H1 (cell line): ENCODE data around the gene ACTR5. TPM values are rescaled to one million over a fixed set of nuclear protein-coding genes. Genes with fewer than 3 reads are reported as not detected.

Source experiments
- CTCF ChIA-PET: fragments of 300-600 bp; sonication (Branson Sonifier 250); formaldehyde crosslinking; loops from one replicate; lab custom pipeline; 2021; ENCODE audit not compliant: partially characterized antibody; lab: Charles Lee
- POLR2A ChIA-PET: fragments of 300-600 bp; sonication (Branson Sonifier 250); formaldehyde crosslinking; loops from one replicate; lab custom pipeline; 2021; ENCODE audit warnings: inconsistent platforms; ENCODE audit not compliant: partially characterized antibody; lab: Charles Lee
- DNase-seq, 2 experiments: peaks; one replicate each; pipeline versions ENCODE4 v3.0.0 to v3.0.0-alpha.2; 2010 to 2022; ENCODE audit warnings: low spot score in 2 of 2, low read depth in 1 of 2, mixed read lengths in 1 of 2
- FAIRE-seq: peaks from 2 replicates; lab custom pipeline; 2011; peaks lifted over from hg19 to GRCh38; lab: Jason Lieb, UNC
- H2AFZ ChIP-seq: 2 replicates; pipeline ENCODE4 v1.8.1; 2012; ENCODE audit warnings: low read length, inconsistent platforms
- H2AK5ac ChIP-seq: 2 replicates; pipeline ENCODE4 v1.6.1; 2013; ENCODE audit warnings: low read depth, low read length
- H2BK120ac ChIP-seq: replicated peaks from 2 replicates; pipeline ENCODE3; 2013; ENCODE audit warnings: low read depth, low read length, inconsistent platforms
- H2BK12ac ChIP-seq: 2 replicates; pipeline ENCODE4 v1.6.1; 2013; ENCODE audit warnings: low read depth, low read length
- H2BK15ac ChIP-seq: 2 replicates; pipeline ENCODE4 v1.6.1; 2013; ENCODE audit warnings: low read length
- H2BK20ac ChIP-seq: 2 replicates; pipeline ENCODE4 v1.6.1; 2013; ENCODE audit warnings: low read length
- H2BK5ac ChIP-seq: 2 replicates; pipeline ENCODE4 v1.6.1; 2013; ENCODE audit warnings: low read depth, low read length
- H3K14ac ChIP-seq: 2 replicates; pipeline ENCODE4 v1.6.1; 2013; ENCODE audit warnings: inconsistent platforms; ENCODE audit not compliant: insufficient read length
- H3K18ac ChIP-seq: 2 replicates; pipeline ENCODE4 v1.6.1; 2013; ENCODE audit warnings: low read length; ENCODE audit errors: extremely low read depth
- H3K23ac ChIP-seq: 2 replicates; pipeline ENCODE4 v1.6.1; 2013; ENCODE audit warnings: inconsistent platforms; ENCODE audit not compliant: insufficient read length
- H3K23me2 ChIP-seq: 2 replicates; pipeline ENCODE4 v1.6.1; 2013; ENCODE audit warnings: low read depth, low read length
- H3K27ac ChIP-seq: 2 replicates; pipeline ENCODE4 v1.6.1; 2011; ENCODE audit warnings: low read depth, low read length, inconsistent platforms
- H3K27me3 ChIP-seq, 4 experiments: replicated peaks in 1 of 4; 1 replicate in 1 of 4; 2 replicates in 3 of 4; pipeline versions ENCODE4 v1.6.1 to v1.8.1; 2011 to 2013; ENCODE audit warnings: low read length in 3 of 4, mild to moderate bottlenecking in 3 of 4, inconsistent platforms in 2 of 4, mixed read lengths in 2 of 4, moderate library complexity in 1 of 4; ENCODE audit not compliant: control insufficient read depth in 3 of 4, insufficient read depth in 3 of 4; ENCODE audit errors: extremely low read depth in 1 of 4
- H3K36me3 ChIP-seq, 4 experiments: 2 replicates each; pipeline versions ENCODE4 v1.6.1 to v1.8.1; 2011 to 2013; ENCODE audit warnings: mild to moderate bottlenecking in 4 of 4, low read length in 3 of 4, moderate library complexity in 2 of 4, control low read depth in 1 of 4, inconsistent platforms in 1 of 4; ENCODE audit not compliant: insufficient read depth in 4 of 4, control insufficient read depth in 2 of 4
- H3K4ac ChIP-seq: replicated peaks from 2 replicates; pipeline ENCODE3; 2013; ENCODE audit warnings: low read length, low read depth, mixed read lengths, inconsistent platforms; ENCODE audit not compliant: insufficient read length
- H3K4me1 ChIP-seq, 4 experiments: replicated peaks in 1 of 4; 1 replicate in 1 of 4; 2 replicates in 3 of 4; pipeline versions ENCODE4 v1.6.1 to v1.8.1; 2011 to 2013; ENCODE audit warnings: low read length in 3 of 4, inconsistent platforms in 2 of 4, mixed read lengths in 1 of 4; ENCODE audit not compliant: insufficient read depth in 4 of 4, control insufficient read depth in 3 of 4
- H3K4me2 ChIP-seq, 2 experiments: 2 replicates each; pipeline versions ENCODE4 v1.6.1 to v1.8.1; 2011 to 2013; ENCODE audit warnings: low read depth in 2 of 2, low read length in 2 of 2, control low read depth in 1 of 2, inconsistent platforms in 1 of 2, mild to moderate bottlenecking in 1 of 2; ENCODE audit not compliant: insufficient read depth in 1 of 2
- H3K4me3 ChIP-seq, 4 experiments: fragments of 200-600, 300-600 bp in 1 of 4; sonication (generic), shearing (Covaris generic), sonication (Bioruptor Twin) in 1 of 4; 2 replicates each; pipeline versions ENCODE4 v1.5.1 to v1.8.1; 2011 to 2016; ENCODE audit warnings: low read length in 4 of 4, low read depth in 3 of 4, control low read depth in 2 of 4, inconsistent platforms in 2 of 4, mild to moderate bottlenecking in 2 of 4, mixed read lengths in 1 of 4, moderate library complexity in 1 of 4; ENCODE audit not compliant: insufficient read depth in 2 of 4; ENCODE audit errors: extremely low read depth in 1 of 4
- H3K56ac ChIP-seq: replicated peaks from 2 replicates; pipeline ENCODE3; 2013; ENCODE audit warnings: low read depth, mild to moderate bottlenecking, mixed read lengths, low read length, inconsistent platforms; ENCODE audit not compliant: insufficient read length
- H3K79me1 ChIP-seq: 2 replicates; pipeline ENCODE4 v1.6.1; 2013; ENCODE audit warnings: low read depth, low read length, control low read depth
- H3K79me2 ChIP-seq, 2 experiments: 2 replicates each; pipeline versions ENCODE4 v1.6.1 to v1.8.1; 2012 to 2013; ENCODE audit warnings: low read length in 2 of 2, mild to moderate bottlenecking in 2 of 2, inconsistent platforms in 1 of 2; ENCODE audit not compliant: insufficient read depth in 2 of 2, control insufficient read depth in 1 of 2
- H3K9ac ChIP-seq, 4 experiments: replicated peaks in 1 of 4; 1 replicate in 1 of 4; 2 replicates in 3 of 4; pipeline versions ENCODE4 v1.6.1 to v1.8.1; 2011 to 2013; ENCODE audit warnings: low read depth in 3 of 4, low read length in 3 of 4, control low read depth in 2 of 4, mild to moderate bottlenecking in 2 of 4, moderate library complexity in 2 of 4, inconsistent platforms in 1 of 4; ENCODE audit errors: extremely low read depth in 1 of 4
- H3K9me3 ChIP-seq, 2 experiments: 2 replicates each; pipeline versions ENCODE4 v1.6.1 to v1.8.1; 2012 to 2013; ENCODE audit warnings: mild to moderate bottlenecking in 2 of 2, moderate library complexity in 2 of 2, control low read depth in 1 of 2, inconsistent platforms in 1 of 2, low read depth in 1 of 2, low read length in 1 of 2, mixed read lengths in 1 of 2; ENCODE audit not compliant: insufficient read depth in 2 of 2
- H4K20me1 ChIP-seq, 2 experiments: replicated peaks in 1 of 2; 2 replicates each; pipeline versions ENCODE3 to v1.8.1; 2011 to 2013; ENCODE audit warnings: inconsistent platforms in 2 of 2, low read length in 2 of 2, mild to moderate bottlenecking in 1 of 2; ENCODE audit not compliant: insufficient read depth in 2 of 2, control insufficient read depth in 1 of 2
- H4K5ac ChIP-seq: 2 replicates; pipeline ENCODE4 v1.6.1; 2013; ENCODE audit warnings: low read length, low read depth, mixed read lengths, inconsistent platforms; ENCODE audit not compliant: insufficient read length
- H4K8ac ChIP-seq: 2 replicates; pipeline ENCODE4 v1.8.0; 2013; ENCODE audit warnings: mild to moderate bottlenecking, moderate library complexity, low read length, inconsistent platforms; ENCODE audit not compliant: insufficient read depth; ENCODE audit errors: extremely low read depth
- H4K91ac ChIP-seq: replicated peaks from 2 replicates; pipeline ENCODE3; 2013; ENCODE audit warnings: low read length, mixed read lengths, inconsistent platforms; ENCODE audit not compliant: insufficient read length
- ATF3 ChIP-seq: IDR thresholded peaks from 2 replicates; pipeline ENCODE4 v1.6.1; 2011; ENCODE audit warnings: low read depth, mild to moderate bottlenecking, low read length; ENCODE audit not compliant: insufficient read depth
- BACH1 ChIP-seq: IDR thresholded peaks from 2 replicates; pipeline ENCODE4 v1.6.1; 2012; ENCODE audit warnings: low read length, improper control_type of control experiment
- CBX5 ChIP-seq: fragments of 300-800, 300-1000 bp; sonication (generic); IDR thresholded peaks from 2 replicates; pipeline ENCODE4 v1.7.1; 2016; ENCODE audit warnings: antibody characterized with exemption, low read length, low read depth
- CREB1 ChIP-seq: IDR thresholded peaks from 2 replicates; pipeline ENCODE4 v1.6.1; 2012; ENCODE audit warnings: inconsistent platforms
- HDAC2 ChIP-seq, 2 experiments: fragments of 300-600 bp in 1 of 2; sonication (generic) in 1 of 2; IDR thresholded peaks; 2 replicates each; pipeline ENCODE4 v1.6.1; 2011 to 2012; ENCODE audit warnings: low read depth in 2 of 2, low read length in 2 of 2, mild to moderate bottlenecking in 2 of 2, moderate library complexity in 2 of 2, borderline replicate concordance in 1 of 2, inconsistent platforms in 1 of 2
- JUND ChIP-seq: IDR thresholded peaks from 2 replicates; pipeline ENCODE4 v1.6.1; 2011; ENCODE audit warnings: mild to moderate bottlenecking, improper control_type of control experiment, low read length
- KDM4A ChIP-seq: IDR thresholded peaks from one replicate; pipeline ENCODE4 v1.7.1; 2012; ENCODE audit warnings: low read depth, mild to moderate bottlenecking, moderate library complexity, low read length, inconsistent platforms; ENCODE audit not compliant: severe bottlenecking
- NANOG ChIP-seq: IDR thresholded peaks from 2 replicates; pipeline ENCODE4 v1.6.1; 2011; ENCODE audit warnings: low read length, low read depth, mild to moderate bottlenecking, inconsistent platforms; ENCODE audit not compliant: insufficient read depth, poor library complexity, severe bottlenecking
- POU5F1 ChIP-seq: IDR thresholded peaks from 2 replicates; pipeline ENCODE4 v1.6.1; 2011; ENCODE audit warnings: low read depth, mild to moderate bottlenecking, low read length, moderate library complexity
- RNF2 ChIP-seq: fragments of 200-900, 300-1000 bp; sonication (generic); IDR thresholded peaks from 2 replicates; pipeline ENCODE4 v1.7.1; 2016; ENCODE audit warnings: borderline replicate concordance, low read depth, mild to moderate bottlenecking, antibody characterized with exemption, low read length; ENCODE audit not compliant: poor library complexity, severe bottlenecking; ENCODE audit errors: missing control alignments
- SIN3A ChIP-seq, 2 experiments: IDR thresholded peaks in 1 of 2; conservative IDR thresholded peaks in 1 of 2; 2 replicates each; pipeline ENCODE4 v1.6.1; 2011 to 2012; ENCODE audit warnings: low read length in 2 of 2, improper control_type of control experiment in 1 of 2, low read depth in 1 of 2, mild to moderate bottlenecking in 1 of 2
- TAF1 ChIP-seq: IDR thresholded peaks from 2 replicates; pipeline ENCODE4 v1.6.1; 2011; ENCODE audit warnings: mild to moderate bottlenecking, low read depth, low read length
- TCF12 ChIP-seq: IDR thresholded peaks from 2 replicates; pipeline ENCODE4 v1.6.1; 2011; ENCODE audit warnings: low read depth, mild to moderate bottlenecking, low read length
- WGBS, 2 experiments: shearing (Covaris generic) in 1 of 2; methylation state at CpG; one replicate each; pipeline versions ENCODE4 v1.1.6 to v1.1.7; 2013 to 2015; ENCODE audit warnings: low lambda C conversion rate in 2 of 2, mixed read lengths in 2 of 2, inconsistent platforms in 1 of 2, low coverage in 1 of 2, missing lambda C conversion rate in 1 of 2; ENCODE audit not compliant: insufficient replicate concordance in 2 of 2, insufficient coverage in 1 of 2, insufficient read length in 1 of 2; ENCODE audit errors: extremely low coverage in 1 of 2, missing lambda C conversion rate in 1 of 2; 5-methylcytosine and 5-hydroxymethylcytosine counted together
- polyA plus RNA-seq, 7 experiments: library from polyadenylated mRNA; depleted of rRNA in 3 of 7; stranded (reverse) in 5 of 7; unstranded in 2 of 7; fragments of >200 nt in 5 of 7; fragments of 200-250 nt in 2 of 7; gene quantifications; 1 replicate in 5 of 7; 2 replicates in 1 of 7; 4 replicates in 1 of 7; pipeline versions ENCODE4 v1.2.1 to v1.2.3, GENCODE V29; 2011 to 2013; ENCODE audit warnings: missing spikeins in 2 of 7, mixed read lengths in 2 of 7
- total RNA-seq: library from RNA; stranded (reverse); fragmentation: NEBNext Ultra II Directional; extraction: Animal tissue kit (Norgen Biotek cat#: 25700); gene quantifications from 2 replicates; pipeline ENCODE4 v1.2.1, GENCODE V29; 2021

Gene ACTR5
- total and polyA plus RNA-seq, 2 of the 8 experiments (the other 6 are each of a cell fraction or from before 2014, with no cell fraction given) = 10.4 to 14.4 TPM

- H3K27me3 ChIP-seq = peaks cover 4 to 25% (median 17%) of the 10 kb centered on the region in 4 experiments; a peak in 6 of 7 replicates
- no peak overlapping the region for H2BK20ac ChIP-seq
- DNase-seq (no peak), FAIRE-seq (no peak)
- no peak overlapping the region for H3K4ac ChIP-seq
- no peaks in the 10 kb centered on the region for H3K36me3 ChIP-seq
- H3K56ac ChIP-seq = no peak overlapping the region
- H2BK120ac ChIP-seq = no peak overlapping the region
- H3K79me2 ChIP-seq = no peaks in the 10 kb centered on the region
- H3K23me2 ChIP-seq = peaks cover 18% of the 10 kb centered on the region; the same call in 1 of the 2 replicates
- no peak overlapping the region for H2BK12ac ChIP-seq
- no peak overlapping the region for H3K14ac ChIP-seq
- ChIA-PET CTCF (interaction anchor here (1.1 to 1.3 kb wide), 3 partner anchors 20 to 160 kb away, joined by 3 to 4 read pairs (median 4); no protein-coding TSS in a partner anchor), POLR2A (interaction anchor here (1.5 to 2.1 kb wide), 2 partner anchors 10 to 27 kb away, joined by 3 to 5 read pairs; no protein-coding TSS in a partner anchor)
- WGBS, 2 experiments = 71% methylated on average over 6 of the region's 6 CpGs; no CpG with 5 or more reads in 1 of the 2 experiments
- no peak overlapping the region for H2AFZ ChIP-seq
- no peak overlapping the region for H2AK5ac ChIP-seq
- no peak overlapping the region for H4K8ac ChIP-seq
- no peak overlapping the region for H3K4me3 ChIP-seq
- no peak overlapping the region for H3K9ac ChIP-seq
- no peak overlapping the region for H3K18ac ChIP-seq
- H2BK15ac ChIP-seq = no peak overlapping the region
- peaks cover 8 to 17% (median 13%) of the 10 kb centered on the region in 4 experiments for H3K4me1 ChIP-seq
- no peaks in the 10 kb centered on the region for H3K9me3 ChIP-seq
- no peak overlapping the region for H3K27ac ChIP-seq
- H4K5ac ChIP-seq = no peak overlapping the region
- H2BK5ac ChIP-seq = no peak overlapping the region
- no peak overlapping the region for H3K23ac ChIP-seq
- peaks cover 0 to 2% of the 10 kb centered on the region in 2 experiments for H4K20me1 ChIP-seq
- no peak overlapping the region for H4K91ac ChIP-seq
- no peaks in the 10 kb centered on the region; the same call in 1 of the 2 replicates for H3K79me1 ChIP-seq
- no peak overlapping the region for H3K4me2 ChIP-seq
- TF ChIP-seq TAF1 = no peak
- TF ChIP-seq ATF3 = no peak
- TF ChIP-seq HDAC2 (IDR thresholded peaks at IDR 0.05; ENCODE audit: borderline replicate concordance in 1 of 2, low read depth in 2 of 2, low read length in 2 of 2) = no peak
- no peak for TF ChIP-seq CBX5
- no peak for TF ChIP-seq NANOG
- TF ChIP-seq RNF2 = no peak
- TF ChIP-seq BACH1 = no peak
- TF ChIP-seq JUND = no peak
- TF ChIP-seq CREB1 = no peak
- TF ChIP-seq POU5F1 = no peak
- no peak for TF ChIP-seq KDM4A
- no peak for TF ChIP-seq SIN3A (conservative IDR thresholded peaks at IDR 0.05 in 1 of 2, IDR thresholded peaks at IDR 0.05 in 1 of 2; ENCODE audit: low read depth in 1 of 2, low read length in 2 of 2)
- TF ChIP-seq TCF12 = no peak
These were observed 61.7 kb downstream of the ACTR5 start for GRCh38 chr20:38809942-38810341.
